GM18909 (cell line): Measurements from ENCODE around the gene C13orf46.
"Not testable (repeated sequence)": the region's sequence is repeated elsewhere in the genome, so short reads cannot be mapped to it uniquely, and the experiment has no call there.

Source experiments
- ATAC-seq: cut with Tn5 transposase; IDR thresholded peaks from one replicate; pipeline ENCODE4 v1.9.1; 2021; ENCODE audit warnings: mild to moderate bottlenecking; ENCODE audit not compliant: unreplicated experiment, poor library complexity

Gene C13orf46

DNA sequence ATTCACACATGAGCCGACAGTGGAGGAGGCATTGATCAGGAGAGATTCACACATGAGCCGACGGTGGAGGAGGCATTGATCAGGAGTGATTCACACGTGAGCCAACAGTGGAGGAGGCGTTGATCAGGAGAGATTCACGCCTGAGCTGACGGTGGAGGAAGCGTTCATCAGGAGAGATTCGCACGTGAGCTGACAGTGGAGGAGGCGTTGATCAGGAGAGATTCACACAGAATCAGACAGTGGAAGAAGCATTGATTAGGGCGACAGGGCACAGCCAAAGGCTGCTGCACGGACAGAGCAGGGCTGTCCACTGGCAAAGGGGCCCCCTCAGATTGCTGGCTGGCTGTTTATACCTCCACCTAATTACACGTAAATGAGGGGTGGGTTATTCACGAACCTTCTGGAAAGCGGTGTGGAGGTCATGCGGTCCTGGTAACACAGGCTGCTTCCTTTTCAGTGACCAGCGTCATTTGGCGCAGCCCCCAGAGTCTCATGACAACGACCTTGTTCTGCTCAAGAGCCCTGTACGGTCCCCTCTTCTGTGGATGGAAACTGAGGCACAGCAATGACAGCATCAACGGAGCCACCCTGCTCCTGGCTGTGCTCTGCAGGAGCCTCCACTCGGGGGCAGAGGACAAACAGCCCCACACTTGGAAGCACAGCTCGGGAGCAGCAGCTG is 59.4 kb downstream of the C13orf46 start:
- ATAC-seq = no peak

DNA sequence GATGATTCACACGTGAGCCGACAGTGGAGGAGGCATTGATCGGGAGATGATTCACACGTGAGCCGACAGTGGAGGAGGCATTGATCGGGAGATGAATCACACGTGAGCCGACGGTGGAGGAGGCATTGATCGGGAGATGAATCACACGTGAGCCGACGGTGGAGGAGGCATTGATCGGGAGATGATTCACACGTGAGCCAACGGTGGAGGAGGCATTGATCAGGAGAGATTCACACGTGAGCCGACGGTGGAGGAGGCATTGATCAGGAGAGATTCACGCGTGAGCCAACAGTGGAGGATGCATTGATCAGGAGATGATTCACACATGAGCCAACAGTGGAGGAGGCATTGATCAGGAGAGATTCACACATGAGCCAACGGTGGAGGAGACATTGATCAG is 60.0 kb downstream of the C13orf46 start:
- ATAC-seq = not testable (repeated sequence)

- ATAC-seq = not testable (repeated sequence)
These were observed 60.5 kb downstream of the C13orf46 start for GRCh38 chr13:113913408-113913807.

GRCh38 chr13:113912596-113912995 is 61.3 kb downstream of the C13orf46 start:
- ATAC-seq = no peak

- no peak for ATAC-seq
These were observed 66.0 kb downstream of the C13orf46 start for GRCh38 chr13:113907635-113908617.

GRCh38 chr13:113906571-113906970 is 67.3 kb downstream of the C13orf46 start:
- ATAC-seq = no peak

- ATAC-seq = no peak
These were observed 67.9 kb downstream of the C13orf46 start for GRCh38 chr13:113905942-113906341.

DNA sequence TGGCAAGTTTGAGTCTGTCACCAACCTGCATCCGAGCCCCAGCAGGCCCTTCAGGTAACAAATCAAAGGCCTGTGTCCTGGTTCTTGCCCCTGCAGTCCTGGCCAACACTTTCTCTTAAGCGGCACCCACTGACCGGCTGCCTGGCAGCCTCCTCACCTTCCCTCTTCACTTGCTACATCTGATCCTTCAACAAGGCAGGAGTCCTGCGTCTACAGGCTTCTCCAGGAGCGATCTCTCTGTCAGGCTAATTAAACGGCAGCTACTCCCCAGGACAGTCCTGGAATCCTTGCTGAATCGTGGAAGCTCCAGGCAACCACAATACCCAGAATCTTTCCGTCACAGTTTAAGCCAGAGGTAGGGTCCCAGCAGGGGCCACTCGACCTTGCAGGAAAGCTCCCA is 68.9 kb downstream of the C13orf46 start:
- no peak for ATAC-seq

GRCh38 chr13:113904411-113904810 is 69.5 kb downstream of the C13orf46 start:
- no peak for ATAC-seq

- no peak for ATAC-seq
These were observed 70.0 kb downstream of the C13orf46 start for GRCh38 chr13:113903912-113904311.
